HCT116 (cell line): ENCODE results near the gene CENPE. TPM values are rescaled to one million over a fixed set of nuclear protein-coding genes. Genes with fewer than 3 reads are reported as not detected.

Experiments
- ATAC-seq: fragments of 200-7000 bp; cut with Tn5 transposase; 2 replicates; pipeline ENCODE4 v1.9.1; 2020; ENCODE audit warnings: mild to moderate bottlenecking, moderate library complexity
- BruUV-seq: library from RNA; stranded (reverse); fragments of 400-500 nt; replicated peaks from 2 replicates; lab custom pipeline; 2021; lab: Mats Ljungman, UMichigan
- CTCF ChIA-PET: fragments of 300-600 bp; sonication (Branson Sonifier 250); formaldehyde crosslinking; loops from one replicate; lab custom pipeline; 2021; ENCODE audit warnings: antibody characterized with exemption; lab: Charles Lee
- POLR2A ChIA-PET: fragments of 300-600, 350-600 bp; sonication (Branson Sonifier 250); formaldehyde crosslinking; loops from one replicate; lab custom pipeline; 2021; ENCODE audit warnings: antibody characterized with exemption; lab: Charles Lee
- RAD21 ChIA-PET, 2 experiments: fragments of 300-600 bp; sonication (Branson Sonifier 250); formaldehyde crosslinking; loops; one replicate each; lab custom pipeline; 2023; ENCODE audit warnings: low total read pairs in 2 of 2; ENCODE audit not compliant: uncharacterized antibody in 2 of 2, unreplicated experiment in 2 of 2, low non-redundant PET in 1 of 2; lab: Charles Lee
- DNase-seq: peaks from one replicate; pipeline ENCODE4 v3.0.0-alpha.2; 2010; ENCODE audit warnings: low read depth, low spot score
- H2AFZ ChIP-seq: fragments of 200-600 bp; shearing (Covaris generic), sonication (generic); 2 replicates; pipeline ENCODE4 v1.6.1; 2017; ENCODE audit warnings: low read depth, mixed run types, mixed read lengths, antibody characterized with exemption, low read length; ENCODE audit not compliant: poor library complexity, severe bottlenecking
- H3K27ac ChIP-seq: 2 replicates; pipeline ENCODE4 v1.5.1; 2012; ENCODE audit warnings: low read depth, low read length
- H3K27me3 ChIP-seq: fragments of 200-600 bp; sonication (generic); 2 replicates; pipeline ENCODE4 v1.6.1; 2016; ENCODE audit warnings: mixed run types, low read length, mixed read lengths; ENCODE audit not compliant: insufficient read depth
- H3K36me3 ChIP-seq, 2 experiments: fragments of 200-500 bp in 1 of 2; fragments of 200-600 bp in 1 of 2; sonication (Bioruptor generic) in 1 of 2; sonication (generic) in 1 of 2; 2 replicates each; pipeline versions ENCODE4 v1.5.1 to v1.6.1; 2014 to 2016; ENCODE audit warnings: low read length in 2 of 2, inconsistent platforms in 1 of 2, mixed read lengths in 1 of 2, mixed run types in 1 of 2; ENCODE audit not compliant: insufficient read depth in 2 of 2, control insufficient read depth in 1 of 2
- H3K4me1 ChIP-seq, 2 experiments: fragments of 200-600 bp in 1 of 2; sonication (generic) in 1 of 2; 2 replicates each; pipeline versions ENCODE4 v1.5.1 to v1.6.1; 2012 to 2017; ENCODE audit warnings: low read length in 2 of 2, inconsistent platforms in 1 of 2, mild to moderate bottlenecking in 1 of 2, mixed read lengths in 1 of 2, mixed run types in 1 of 2, moderate library complexity in 1 of 2; ENCODE audit not compliant: insufficient read depth in 2 of 2, control insufficient read depth in 1 of 2
- H3K4me2 ChIP-seq: fragments of 200-600 bp; sonication (generic); 2 replicates; pipeline ENCODE4 v1.6.1; 2017; ENCODE audit warnings: mixed run types, low read length, mixed read lengths
- H3K4me3 ChIP-seq, 2 experiments: fragments of 200-600 bp in 1 of 2; sonication (generic) in 1 of 2; replicated peaks in 1 of 2; 2 replicates each; pipeline ENCODE4 v1.5.1; 2011 to 2016; ENCODE audit warnings: low read length in 2 of 2, control low read depth in 1 of 2, low read depth in 1 of 2, mild to moderate bottlenecking in 1 of 2, mixed read lengths in 1 of 2, mixed run types in 1 of 2
- H3K79me2 ChIP-seq: fragments of 200-600 bp; sonication (generic); 2 replicates; pipeline ENCODE4 v1.6.1; 2017; ENCODE audit warnings: mild to moderate bottlenecking, mixed run types, low read length, moderate library complexity, mixed read lengths; ENCODE audit not compliant: insufficient read depth
- H3K9ac ChIP-seq: fragments of 200-600 bp; sonication (generic); 2 replicates; pipeline ENCODE4 v1.6.1; 2016; ENCODE audit warnings: low read length, mixed read lengths
- H3K9me2 ChIP-seq: fragments of 200-600 bp; sonication (generic), shearing (Covaris generic); 2 replicates; pipeline ENCODE4 v1.6.1; 2017; ENCODE audit warnings: mixed run types, mild to moderate bottlenecking, moderate library complexity; ENCODE audit not compliant: insufficient read depth
- H3K9me3 ChIP-seq, 2 experiments: fragments of 200-500 bp in 1 of 2; fragments of 200-600 bp in 1 of 2; sonication (Bioruptor generic) in 1 of 2; sonication (generic) in 1 of 2; 2 replicates each; pipeline ENCODE4 v1.6.1; 2014 to 2017; ENCODE audit warnings: low read length in 2 of 2, mixed read lengths in 2 of 2, inconsistent platforms in 1 of 2, low read depth in 1 of 2, mild to moderate bottlenecking in 1 of 2, mixed run types in 1 of 2, moderate library complexity in 1 of 2; ENCODE audit not compliant: control insufficient read depth in 1 of 2, insufficient read depth in 1 of 2
- H4K20me1 ChIP-seq: fragments of 200-600 bp; sonication (generic), shearing (Covaris generic); 2 replicates; pipeline ENCODE4 v1.6.1; 2017; ENCODE audit warnings: mixed run types, mild to moderate bottlenecking, moderate library complexity; ENCODE audit not compliant: insufficient read depth
- CBX3 ChIP-seq: IDR thresholded peaks from 2 replicates; pipeline ENCODE4 v1.6.1; 2012; ENCODE audit warnings: low read depth
- CEBPB ChIP-seq: IDR thresholded peaks from 2 replicates; pipeline ENCODE4 v1.6.1; 2012; ENCODE audit warnings: low read depth
- CTCF ChIP-seq, 3 experiments: fragments of 200-600 bp in 1 of 3; sonication (generic) in 1 of 3; IDR thresholded peaks in 2 of 3; conservative IDR thresholded peaks in 1 of 3; 2 replicates each; pipeline ENCODE4 v1.5.1; 2012 to 2017; ENCODE audit warnings: low read depth in 2 of 3, low read length in 2 of 3, antibody characterized with exemption in 1 of 3, borderline replicate concordance in 1 of 3, control low read depth in 1 of 3, mild to moderate bottlenecking in 1 of 3, mixed read lengths in 1 of 3, mixed run types in 1 of 3, moderate library complexity in 1 of 3; ENCODE audit not compliant: insufficient read depth in 1 of 3
- EGR1 ChIP-seq: IDR thresholded peaks from 2 replicates; pipeline ENCODE4 v1.6.1; 2012; ENCODE audit warnings: low read depth
- ELF1 ChIP-seq: IDR thresholded peaks from 2 replicates; pipeline ENCODE4 v1.6.1; 2012; ENCODE audit warnings: low read depth, borderline replicate concordance
- EZH2phosphoT487 ChIP-seq: fragments of 200-600 bp; IDR thresholded peaks from 2 replicates; pipeline ENCODE4 v1.6.1; 2018; ENCODE audit warnings: antibody characterized with exemption, borderline replicate concordance
- JUND ChIP-seq: IDR thresholded peaks from 2 replicates; pipeline ENCODE4 v1.6.1; 2012
- MAX ChIP-seq: IDR thresholded peaks from 2 replicates; pipeline ENCODE4 v1.6.1; 2012
- RAD21 ChIP-seq: IDR thresholded peaks from 2 replicates; pipeline ENCODE4 v1.6.1; 2012; ENCODE audit warnings: low read depth, mild to moderate bottlenecking
- REST ChIP-seq: IDR thresholded peaks from 2 replicates; pipeline ENCODE4 v1.6.1; 2012; ENCODE audit warnings: low read depth
- SIN3A ChIP-seq: IDR thresholded peaks from 2 replicates; pipeline ENCODE4 v1.6.1; 2012; ENCODE audit warnings: low read depth
- SP1 ChIP-seq: IDR thresholded peaks from 2 replicates; pipeline ENCODE4 v1.6.1; 2012; ENCODE audit warnings: low read depth
- SRF ChIP-seq: IDR thresholded peaks from 2 replicates; pipeline ENCODE4 v1.6.1; 2012; ENCODE audit warnings: low read depth
- TCF7L2 ChIP-seq: IDR thresholded peaks from 2 replicates; pipeline ENCODE4 v1.7.0; 2011; ENCODE audit warnings: borderline replicate concordance, inconsistent platforms; ENCODE audit not compliant: insufficient read depth, insufficient read length; ENCODE audit errors: extremely low read depth
- YY1 ChIP-seq: IDR thresholded peaks from 2 replicates; pipeline ENCODE4 v1.6.1; 2011; ENCODE audit warnings: low read length, low read depth, moderate library complexity, mild to moderate bottlenecking; ENCODE audit not compliant: insufficient replicate concordance; ENCODE audit errors: extremely low read depth
- ZFX ChIP-seq: fragments of 450-650 bp; IDR thresholded peaks from 2 replicates; pipeline ENCODE4 v1.6.1; 2017
- intact Hi-C: fragments of 100-400 bp; cut with micrococcal nuclease; formaldehyde crosslinking; loops from 2 replicates; pipeline ENCODE4 v1.10.0; 2022
- total RNA-seq: library from RNA; stranded (reverse); gene quantifications from one replicate; pipeline ENCODE4 v1.2.1, GENCODE V29; 2021; ENCODE audit not compliant: unreplicated experiment
- TF ChIP-seq, protein P1 (sequence below): IDR thresholded peaks from 2 replicates; pipeline ENCODE4 v1.6.1; 2011; ENCODE audit warnings: mild to moderate bottlenecking, low read length, moderate library complexity; ENCODE audit not compliant: insufficient replicate concordance; ENCODE audit errors: extremely low read depth

CENPE gene
- total RNA-seq, 1 experiment from 2014 or later: 31.3 TPM

- no peak overlapping the region for H3K4me3 ChIP-seq
- DNase-seq (no peak), ATAC-seq (no peak)
- no TSS peak for BruUV-seq
- H3K9ac ChIP-seq: no peak overlapping the region
- H3K36me3 ChIP-seq: peaks cover 7 to 31% of the 10 kb centered on the region in 2 experiments; a peak in 3 of 4 replicates
- intact Hi-C loops: no loop called here
- TF ChIP-seq CEBPB: no peak
- no peak for TF ChIP-seq EGR1
- TF ChIP-seq EZH2phosphoT487: no peak
- no peak for TF ChIP-seq ZFX
- no peak for TF ChIP-seq CTCF (IDR thresholded peaks at IDR 0.05 in 2 of 3, conservative IDR thresholded peaks at IDR 0.05 in 1 of 3; ENCODE audit: borderline replicate concordance in 1 of 3, insufficient read depth in 1 of 3, low read depth in 2 of 3, low read length in 2 of 3)
- no peak for TF ChIP-seq CBX3
- TF ChIP-seq TCF7L2: no peak
- TF ChIP-seq SRF: no peak
- TF ChIP-seq JUND: no peak
- TF ChIP-seq MAX: no peak
- TF ChIP-seq REST: no peak
- no peak for TF ChIP-seq ELF1
- TF ChIP-seq RAD21: no peak
- TF ChIP-seq SP1: no peak
- TF ChIP-seq, protein P1, sequence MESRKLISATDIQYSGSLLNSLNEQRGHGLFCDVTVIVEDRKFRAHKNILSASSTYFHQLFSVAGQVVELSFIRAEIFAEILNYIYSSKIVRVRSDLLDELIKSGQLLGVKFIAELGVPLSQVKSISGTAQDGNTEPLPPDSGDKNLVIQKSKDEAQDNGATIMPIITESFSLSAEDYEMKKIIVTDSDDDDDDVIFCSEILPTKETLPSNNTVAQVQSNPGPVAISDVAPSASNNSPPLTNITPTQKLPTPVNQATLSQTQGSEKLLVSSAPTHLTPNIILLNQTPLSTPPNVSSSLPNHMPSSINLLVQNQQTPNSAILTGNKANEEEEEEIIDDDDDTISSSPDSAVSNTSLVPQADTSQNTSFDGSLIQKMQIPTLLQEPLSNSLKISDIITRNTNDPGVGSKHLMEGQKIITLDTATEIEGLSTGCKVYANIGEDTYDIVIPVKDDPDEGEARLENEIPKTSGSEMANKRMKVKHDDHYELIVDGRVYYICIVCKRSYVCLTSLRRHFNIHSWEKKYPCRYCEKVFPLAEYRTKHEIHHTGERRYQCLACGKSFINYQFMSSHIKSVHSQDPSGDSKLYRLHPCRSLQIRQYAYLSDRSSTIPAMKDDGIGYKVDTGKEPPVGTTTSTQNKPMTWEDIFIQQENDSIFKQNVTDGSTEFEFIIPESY: no peak
- TF ChIP-seq YY1: no peak
- no peak for TF ChIP-seq SIN3A
- no peaks in the 10 kb centered on the region for H3K9me2 ChIP-seq
- ChIA-PET CTCF (no interaction called here), RAD21 (no interaction called here), POLR2A (no interaction called here)
- 0 out of 2 replicates have a peak, but pooled peaks cover 4% of the 10 kb centered on the region for H4K20me1 ChIP-seq
- no peak overlapping the region for H3K27ac ChIP-seq
- H3K4me1 ChIP-seq: no peaks in the 10 kb centered on the region
- no peaks in the 10 kb centered on the region for H3K27me3 ChIP-seq
- peaks cover 50% of the 10 kb centered on the region for H3K79me2 ChIP-seq
- peaks cover 0 to 3% of the 10 kb centered on the region in 2 experiments; a peak in 1 of 4 replicates for H3K9me3 ChIP-seq
- no peak overlapping the region for H3K4me2 ChIP-seq
- H2AFZ ChIP-seq: no peak overlapping the region
These were observed 29.1 kb downstream of the CENPE start for GRCh38 chr4:103168993-103169392.
